H1 (cell line): ENCODE results near the gene APH1B. TPM values are rescaled to one million over a fixed set of nuclear protein-coding genes. Genes with fewer than 3 reads are reported as not detected.
A peak's percentile ranks its signal among the peaks of the same experiment; 100 is the strongest.

ENCODE experiments used
- CTCF ChIA-PET: fragments of 300-600 bp; sonication (Branson Sonifier 250); formaldehyde crosslinking; loops from one replicate; lab custom pipeline; 2021; ENCODE audit not compliant: partially characterized antibody; lab: Charles Lee
- POLR2A ChIA-PET: fragments of 300-600 bp; sonication (Branson Sonifier 250); formaldehyde crosslinking; loops from one replicate; lab custom pipeline; 2021; ENCODE audit warnings: inconsistent platforms; ENCODE audit not compliant: partially characterized antibody; lab: Charles Lee
- DNase-seq, 2 experiments: peaks; one replicate each; pipeline versions ENCODE4 v3.0.0 to v3.0.0-alpha.2; 2010 to 2022; ENCODE audit warnings: low spot score in 2 of 2, low read depth in 1 of 2, mixed read lengths in 1 of 2
- FAIRE-seq: peaks from 2 replicates; lab custom pipeline; 2011; peaks lifted over from hg19 to GRCh38; lab: Jason Lieb, UNC
- H2AFZ ChIP-seq: 2 replicates; pipeline ENCODE4 v1.8.1; 2012; ENCODE audit warnings: low read length, inconsistent platforms
- H2AK5ac ChIP-seq: 2 replicates; pipeline ENCODE4 v1.6.1; 2013; ENCODE audit warnings: low read depth, low read length
- H2BK120ac ChIP-seq: replicated peaks from 2 replicates; pipeline ENCODE3; 2013; ENCODE audit warnings: low read depth, low read length, inconsistent platforms
- H2BK12ac ChIP-seq: 2 replicates; pipeline ENCODE4 v1.6.1; 2013; ENCODE audit warnings: low read depth, low read length
- H2BK15ac ChIP-seq: 2 replicates; pipeline ENCODE4 v1.6.1; 2013; ENCODE audit warnings: low read length
- H2BK20ac ChIP-seq: 2 replicates; pipeline ENCODE4 v1.6.1; 2013; ENCODE audit warnings: low read length
- H2BK5ac ChIP-seq: 2 replicates; pipeline ENCODE4 v1.6.1; 2013; ENCODE audit warnings: low read depth, low read length
- H3K14ac ChIP-seq: 2 replicates; pipeline ENCODE4 v1.6.1; 2013; ENCODE audit warnings: inconsistent platforms; ENCODE audit not compliant: insufficient read length
- H3K18ac ChIP-seq: 2 replicates; pipeline ENCODE4 v1.6.1; 2013; ENCODE audit warnings: low read length; ENCODE audit errors: extremely low read depth
- H3K23ac ChIP-seq: 2 replicates; pipeline ENCODE4 v1.6.1; 2013; ENCODE audit warnings: inconsistent platforms; ENCODE audit not compliant: insufficient read length
- H3K23me2 ChIP-seq: 2 replicates; pipeline ENCODE4 v1.6.1; 2013; ENCODE audit warnings: low read depth, low read length
- H3K27ac ChIP-seq: 2 replicates; pipeline ENCODE4 v1.6.1; 2011; ENCODE audit warnings: low read depth, low read length, inconsistent platforms
- H3K27me3 ChIP-seq, 4 experiments: replicated peaks in 1 of 4; 1 replicate in 1 of 4; 2 replicates in 3 of 4; pipeline versions ENCODE4 v1.6.1 to v1.8.1; 2011 to 2013; ENCODE audit warnings: low read length in 3 of 4, mild to moderate bottlenecking in 3 of 4, inconsistent platforms in 2 of 4, mixed read lengths in 2 of 4, moderate library complexity in 1 of 4; ENCODE audit not compliant: control insufficient read depth in 3 of 4, insufficient read depth in 3 of 4; ENCODE audit errors: extremely low read depth in 1 of 4
- H3K36me3 ChIP-seq, 4 experiments: 2 replicates each; pipeline versions ENCODE4 v1.6.1 to v1.8.1; 2011 to 2013; ENCODE audit warnings: mild to moderate bottlenecking in 4 of 4, low read length in 3 of 4, moderate library complexity in 2 of 4, control low read depth in 1 of 4, inconsistent platforms in 1 of 4; ENCODE audit not compliant: insufficient read depth in 4 of 4, control insufficient read depth in 2 of 4
- H3K4ac ChIP-seq: replicated peaks from 2 replicates; pipeline ENCODE3; 2013; ENCODE audit warnings: low read length, low read depth, mixed read lengths, inconsistent platforms; ENCODE audit not compliant: insufficient read length
- H3K4me1 ChIP-seq, 4 experiments: replicated peaks in 1 of 4; 1 replicate in 1 of 4; 2 replicates in 3 of 4; pipeline versions ENCODE4 v1.6.1 to v1.8.1; 2011 to 2013; ENCODE audit warnings: low read length in 3 of 4, inconsistent platforms in 2 of 4, mixed read lengths in 1 of 4; ENCODE audit not compliant: insufficient read depth in 4 of 4, control insufficient read depth in 3 of 4
- H3K4me2 ChIP-seq, 2 experiments: 2 replicates each; pipeline versions ENCODE4 v1.6.1 to v1.8.1; 2011 to 2013; ENCODE audit warnings: low read depth in 2 of 2, low read length in 2 of 2, control low read depth in 1 of 2, inconsistent platforms in 1 of 2, mild to moderate bottlenecking in 1 of 2; ENCODE audit not compliant: insufficient read depth in 1 of 2
- H3K4me3 ChIP-seq, 4 experiments: fragments of 200-600, 300-600 bp in 1 of 4; sonication (generic), shearing (Covaris generic), sonication (Bioruptor Twin) in 1 of 4; 2 replicates each; pipeline versions ENCODE4 v1.5.1 to v1.8.1; 2011 to 2016; ENCODE audit warnings: low read length in 4 of 4, low read depth in 3 of 4, control low read depth in 2 of 4, inconsistent platforms in 2 of 4, mild to moderate bottlenecking in 2 of 4, mixed read lengths in 1 of 4, moderate library complexity in 1 of 4; ENCODE audit not compliant: insufficient read depth in 2 of 4; ENCODE audit errors: extremely low read depth in 1 of 4
- H3K56ac ChIP-seq: replicated peaks from 2 replicates; pipeline ENCODE3; 2013; ENCODE audit warnings: low read depth, mild to moderate bottlenecking, mixed read lengths, low read length, inconsistent platforms; ENCODE audit not compliant: insufficient read length
- H3K79me1 ChIP-seq: 2 replicates; pipeline ENCODE4 v1.6.1; 2013; ENCODE audit warnings: low read depth, low read length, control low read depth
- H3K79me2 ChIP-seq, 2 experiments: 2 replicates each; pipeline versions ENCODE4 v1.6.1 to v1.8.1; 2012 to 2013; ENCODE audit warnings: low read length in 2 of 2, mild to moderate bottlenecking in 2 of 2, inconsistent platforms in 1 of 2; ENCODE audit not compliant: insufficient read depth in 2 of 2, control insufficient read depth in 1 of 2
- H3K9ac ChIP-seq, 4 experiments: replicated peaks in 1 of 4; 1 replicate in 1 of 4; 2 replicates in 3 of 4; pipeline versions ENCODE4 v1.6.1 to v1.8.1; 2011 to 2013; ENCODE audit warnings: low read depth in 3 of 4, low read length in 3 of 4, control low read depth in 2 of 4, mild to moderate bottlenecking in 2 of 4, moderate library complexity in 2 of 4, inconsistent platforms in 1 of 4; ENCODE audit errors: extremely low read depth in 1 of 4
- H3K9me3 ChIP-seq, 2 experiments: 2 replicates each; pipeline versions ENCODE4 v1.6.1 to v1.8.1; 2012 to 2013; ENCODE audit warnings: mild to moderate bottlenecking in 2 of 2, moderate library complexity in 2 of 2, control low read depth in 1 of 2, inconsistent platforms in 1 of 2, low read depth in 1 of 2, low read length in 1 of 2, mixed read lengths in 1 of 2; ENCODE audit not compliant: insufficient read depth in 2 of 2
- H4K20me1 ChIP-seq, 2 experiments: replicated peaks in 1 of 2; 2 replicates each; pipeline versions ENCODE3 to v1.8.1; 2011 to 2013; ENCODE audit warnings: inconsistent platforms in 2 of 2, low read length in 2 of 2, mild to moderate bottlenecking in 1 of 2; ENCODE audit not compliant: insufficient read depth in 2 of 2, control insufficient read depth in 1 of 2
- H4K5ac ChIP-seq: 2 replicates; pipeline ENCODE4 v1.6.1; 2013; ENCODE audit warnings: low read length, low read depth, mixed read lengths, inconsistent platforms; ENCODE audit not compliant: insufficient read length
- H4K8ac ChIP-seq: 2 replicates; pipeline ENCODE4 v1.8.0; 2013; ENCODE audit warnings: mild to moderate bottlenecking, moderate library complexity, low read length, inconsistent platforms; ENCODE audit not compliant: insufficient read depth; ENCODE audit errors: extremely low read depth
- H4K91ac ChIP-seq: replicated peaks from 2 replicates; pipeline ENCODE3; 2013; ENCODE audit warnings: low read length, mixed read lengths, inconsistent platforms; ENCODE audit not compliant: insufficient read length
- CEBPB ChIP-seq: IDR thresholded peaks from 2 replicates; pipeline ENCODE4 v1.6.1; 2012; ENCODE audit warnings: low read depth, low read length
- RAD21 ChIP-seq, 2 experiments: IDR thresholded peaks in 1 of 2; conservative IDR thresholded peaks in 1 of 2; 2 replicates each; pipeline ENCODE4 v1.6.1; 2011; ENCODE audit warnings: low read depth in 2 of 2, low read length in 2 of 2, improper control_type of control experiment in 1 of 2, inconsistent platforms in 1 of 2, mild to moderate bottlenecking in 1 of 2, moderate library complexity in 1 of 2
- SRF ChIP-seq: IDR thresholded peaks from 2 replicates; pipeline ENCODE4 v1.6.1; 2011; ENCODE audit warnings: mild to moderate bottlenecking, low read depth, low read length, moderate library complexity
- WGBS, 2 experiments: shearing (Covaris generic) in 1 of 2; methylation state at CpG; one replicate each; pipeline versions ENCODE4 v1.1.6 to v1.1.7; 2013 to 2015; ENCODE audit warnings: low lambda C conversion rate in 2 of 2, mixed read lengths in 2 of 2, inconsistent platforms in 1 of 2, low coverage in 1 of 2, missing lambda C conversion rate in 1 of 2; ENCODE audit not compliant: insufficient replicate concordance in 2 of 2, insufficient coverage in 1 of 2, insufficient read length in 1 of 2; ENCODE audit errors: extremely low coverage in 1 of 2, missing lambda C conversion rate in 1 of 2; 5-methylcytosine and 5-hydroxymethylcytosine counted together
- polyA plus RNA-seq, 7 experiments: library from polyadenylated mRNA; depleted of rRNA in 3 of 7; stranded (reverse) in 5 of 7; unstranded in 2 of 7; fragments of >200 nt in 5 of 7; fragments of 200-250 nt in 2 of 7; gene quantifications; 1 replicate in 5 of 7; 2 replicates in 1 of 7; 4 replicates in 1 of 7; pipeline versions ENCODE4 v1.2.1 to v1.2.3, GENCODE V29; 2011 to 2013; ENCODE audit warnings: missing spikeins in 2 of 7, mixed read lengths in 2 of 7
- total RNA-seq: library from RNA; stranded (reverse); fragmentation: NEBNext Ultra II Directional; extraction: Animal tissue kit (Norgen Biotek cat#: 25700); gene quantifications from 2 replicates; pipeline ENCODE4 v1.2.1, GENCODE V29; 2021

Gene APH1B
- total and polyA plus RNA-seq, 2 of the 8 experiments (the other 6 are each of a cell fraction or from before 2014, with no cell fraction given) = 11.5 to 22.9 TPM

DNA sequence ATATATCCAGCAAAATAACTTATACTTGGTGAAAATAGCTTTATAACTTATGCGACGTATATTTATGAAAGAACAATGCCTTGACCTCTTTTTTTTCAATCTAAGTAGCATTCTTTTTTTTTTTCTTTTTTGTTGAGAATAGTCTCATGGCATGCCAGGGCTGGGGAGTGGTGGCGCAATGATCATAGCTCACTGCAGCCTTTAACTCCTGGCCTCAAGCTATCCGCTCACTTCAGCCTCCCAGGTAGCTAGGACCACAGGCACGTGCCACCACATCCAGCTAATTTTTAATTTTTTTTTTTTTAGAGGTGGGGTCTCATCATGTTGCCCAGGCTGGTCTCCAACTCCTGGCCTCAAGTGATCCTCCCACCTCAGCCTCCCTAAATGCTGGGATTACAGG, 44.5 kb upstream of the APH1B start:
- Histone ChIP-seq H3K23ac (no peak overlapping the region), H2BK20ac (no peak overlapping the region), H2BK15ac (no peak overlapping the region), H2AFZ (no peak overlapping the region), H4K20me1 (no peaks in the 10 kb centered on the region), H3K56ac (no peak overlapping the region), H2BK120ac (no peak overlapping the region), H3K9ac (no peak overlapping the region), H4K5ac (no peak overlapping the region), H3K9me3 (no peaks in the 10 kb centered on the region), H4K8ac (no peak overlapping the region), H3K79me1 (no peaks in the 10 kb centered on the region), H2AK5ac (no peak overlapping the region), H3K14ac (no peak overlapping the region), H2BK5ac (no peak overlapping the region), H3K23me2 (no peaks in the 10 kb centered on the region), H3K27ac (no peak overlapping the region), H3K4me1 (no peaks in the 10 kb centered on the region), H2BK12ac (no peak overlapping the region), H3K36me3 (no peaks in the 10 kb centered on the region), H3K4ac (no peak overlapping the region), H3K27me3 (no peaks in the 10 kb centered on the region), H3K4me3 (no peak overlapping the region), H3K18ac (no peak overlapping the region), H3K79me2 (peaks cover 0 to 12% of the 10 kb centered on the region in 2 experiments; a peak in 2 of 4 replicates), H3K4me2 (no peak overlapping the region), H4K91ac (no peak overlapping the region)
- ChIA-PET POLR2A (no interaction called here), CTCF (interaction anchor here (0.6 to 2.1 kb wide), 4 partner anchors 11 to 200 kb away, joined by 3 to 5 read pairs (median 4); no protein-coding TSS in a partner anchor)
- TF ChIP-seq SRF (no peak), CEBPB (peak; percentile 48; the same call in 1 of the 2 replicates), RAD21 (IDR thresholded peaks at IDR 0.05 in 1 of 2, conservative IDR thresholded peaks at IDR 0.05 in 1 of 2; ENCODE audit: low read depth in 2 of 2, low read length in 2 of 2) (no peak)
- no peak for DNase-seq
- WGBS, 2 experiments = 92% methylated on average over 5 of the region's 5 CpGs; no CpG with 5 or more reads in 1 of the 2 experiments
- FAIRE-seq = no peak
